ENCODE results near the gene C8A. TPM values are rescaled to one million over a fixed set of nuclear protein-coding genes. Genes with fewer than 3 reads are reported as not detected.

The C8A gene
- total RNA-seq, 1 donor from 2014 or later, result not detected

- Mint-ChIP-seq H3K27me3 (peaks cover 4% of the 10 kb centered on the region), H3K4me3 (no peak overlapping the region), H3K9me3 (no peaks in the 10 kb centered on the region), H3K27ac (no peak overlapping the region), H3K4me1 (no peaks in the 10 kb centered on the region), H3K36me3 (ENCODE audit: low read depth) (no peaks in the 10 kb centered on the region)
- no peak for TF ChIP-seq CTCF (IDR thresholded peaks at IDR 0.05)
- no peak for ATAC-seq (ENCODE audit: low read depth)
- CTCF ChIA-PET, result no interaction called here
- POLR2A ChIA-PET, result no interaction called here
- DNase-seq, result no peak
- intact Hi-C loops (cut with micrococcal nuclease), result no loop called here
Measured at GRCh38 chr1:56855190-56855589, 593 bp downstream of the C8A start.

- POLR2A ChIA-PET, result no interaction called here
- ATAC-seq (ENCODE audit: low read depth) (no peak), DNase-seq (no peak)
- peaks cover 4% of the 10 kb centered on the region for H3K27me3 Mint-ChIP-seq
- H3K36me3 Mint-ChIP-seq (ENCODE audit: low read depth), result no peaks in the 10 kb centered on the region
- CTCF ChIA-PET, result no interaction called here
- H3K9me3 Mint-ChIP-seq, result no peaks in the 10 kb centered on the region
- H3K27ac Mint-ChIP-seq, result no peak overlapping the region
- TF ChIP-seq CTCF (IDR thresholded peaks at IDR 0.05), result no peak
- intact Hi-C loops (cut with micrococcal nuclease), result no loop called here
- H3K4me3 Mint-ChIP-seq, result no peak overlapping the region
- H3K4me1 Mint-ChIP-seq, result no peaks in the 10 kb centered on the region
Measured at GRCh38 chr1:56856186-56856585, 1.6 kb downstream of the C8A start.

GRCh38 chr1:56859287-56859686 lies 4.7 kb downstream of the C8A start:
- ChIA-PET CTCF (no interaction called here), POLR2A (no interaction called here)
- ATAC-seq (ENCODE audit: low read depth), result no peak
- intact Hi-C loops (cut with micrococcal nuclease), result no loop called here
- Mint-ChIP-seq H3K9me3 (no peaks in the 10 kb centered on the region), H3K4me3 (no peak overlapping the region), H3K27me3 (peaks cover 3% of the 10 kb centered on the region), H3K4me1 (no peaks in the 10 kb centered on the region), H3K36me3 (ENCODE audit: low read depth) (no peaks in the 10 kb centered on the region), H3K27ac (no peak overlapping the region)
- DNase-seq, result no peak
- TF ChIP-seq CTCF (IDR thresholded peaks at IDR 0.05), result no peak

GRCh38 chr1:56863265-56863992 lies 8.8 kb downstream of the C8A start:
- Mint-ChIP-seq H3K27me3 (peaks cover 5% of the 10 kb centered on the region), H3K36me3 (ENCODE audit: low read depth) (no peaks in the 10 kb centered on the region), H3K4me1 (no peaks in the 10 kb centered on the region), H3K4me3 (no peak overlapping the region), H3K9me3 (no peaks in the 10 kb centered on the region), H3K27ac (no peak overlapping the region)
- intact Hi-C loops (cut with micrococcal nuclease), result no loop called here
- CTCF ChIA-PET, result no interaction called here
- no peak for TF ChIP-seq CTCF (IDR thresholded peaks at IDR 0.05)
- no peak for ATAC-seq (ENCODE audit: low read depth)
- POLR2A ChIA-PET, result no interaction called here
- no peak for DNase-seq

- POLR2A ChIA-PET, result no interaction called here
Measured at GRCh38 chr1:56864430-56864829, 9.8 kb downstream of the C8A start.

More at GRCh38 chr1:56864430-56864829, 9.8 kb downstream of the C8A start:
- CTCF ChIA-PET, result no interaction called here
- Mint-ChIP-seq H3K4me3 (no peak overlapping the region), H3K27ac (no peak overlapping the region), H3K36me3 (ENCODE audit: low read depth) (no peaks in the 10 kb centered on the region), H3K27me3 (peaks cover 6% of the 10 kb centered on the region), H3K9me3 (no peaks in the 10 kb centered on the region), H3K4me1 (no peaks in the 10 kb centered on the region)
- DNase-seq, result no peak
- intact Hi-C loops (cut with micrococcal nuclease), result no loop called here
- ATAC-seq (ENCODE audit: low read depth), result no peak
- no peak for TF ChIP-seq CTCF (IDR thresholded peaks at IDR 0.05)

Measured in activated B cell treated with CpG ODN at 0.5 μM for 24 hours (primary cell).